ENCODE measurements around the gene GLB1L2. TPM values are rescaled to one million over a fixed set of nuclear protein-coding genes. Genes with fewer than 3 reads are reported as not detected.

GLB1L2 gene
- total and polyA plus RNA-seq, 2 of the 13 experiments (the other 11 are each of a cell fraction or from before 2014, with no cell fraction given), result 0.59 to 0.69 TPM

GRCh38 chr11:134374891-134375550, 43.2 kb downstream of the GLB1L2 start:
- FAIRE-seq (no peak), ATAC-seq (no peak), DNase-seq (ENCODE audit: low spot score) (no peak)
- H4K20me1 ChIP-seq (ENCODE audit: insufficient read depth, low read length), result no peaks in the 10 kb centered on the region
- no peaks in the 10 kb centered on the region for H3K4me1 ChIP-seq (ENCODE audit: insufficient read depth, low read length)
- no peak overlapping the region for H3K9ac ChIP-seq (ENCODE audit: insufficient read depth, low read depth, low read length)
- peaks cover 9 to 48% of the 10 kb centered on the region in 2 experiments; a peak in 3 of 5 replicates for H3K27me3 ChIP-seq (ENCODE audit: control insufficient read depth in 1 of 2, insufficient read depth in 2 of 2, low read length in 2 of 2)
- no peak overlapping the region for H2AFZ ChIP-seq (ENCODE audit: low read length)
- TF ChIP-seq ZNF10 (CRISPR knock-in tag; IDR thresholded peaks at IDR 0.05; ENCODE audit: borderline replicate concordance, low read depth) (no peak), PLRG1 (conservative IDR thresholded peaks at IDR 0.05) (no peak), GATA4 (IDR thresholded peaks at IDR 0.05; ENCODE audit: borderline replicate concordance, low read depth) (no peak), ZNF724P (CRISPR knock-in tag; IDR thresholded peaks at IDR 0.05; ENCODE audit: borderline replicate concordance) (no peak), CHD4 (IDR thresholded peaks at IDR 0.05; ENCODE audit: borderline replicate concordance, low read length) (no peak), ZNF572 (CRISPR knock-in tag; IDR thresholded peaks at IDR 0.05) (no peak)
- TF ChIP-seq, protein P1, sequence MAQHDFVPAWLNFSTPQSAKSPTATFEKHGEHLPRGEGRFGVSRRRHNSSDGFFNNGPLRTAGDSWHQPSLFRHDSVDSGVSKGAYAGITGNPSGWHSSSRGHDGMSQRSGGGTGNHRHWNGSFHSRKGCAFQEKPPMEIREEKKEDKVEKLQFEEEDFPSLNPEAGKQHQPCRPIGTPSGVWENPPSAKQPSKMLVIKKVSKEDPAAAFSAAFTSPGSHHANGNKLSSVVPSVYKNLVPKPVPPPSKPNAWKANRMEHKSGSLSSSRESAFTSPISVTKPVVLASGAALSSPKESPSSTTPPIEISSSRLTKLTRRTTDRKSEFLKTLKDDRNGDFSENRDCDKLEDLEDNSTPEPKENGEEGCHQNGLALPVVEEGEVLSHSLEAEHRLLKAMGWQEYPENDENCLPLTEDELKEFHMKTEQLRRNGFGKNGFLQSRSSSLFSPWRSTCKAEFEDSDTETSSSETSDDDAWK (CRISPR knock-in tag; IDR thresholded peaks at IDR 0.05), result no peak
- TF ChIP-seq, protein P2, sequence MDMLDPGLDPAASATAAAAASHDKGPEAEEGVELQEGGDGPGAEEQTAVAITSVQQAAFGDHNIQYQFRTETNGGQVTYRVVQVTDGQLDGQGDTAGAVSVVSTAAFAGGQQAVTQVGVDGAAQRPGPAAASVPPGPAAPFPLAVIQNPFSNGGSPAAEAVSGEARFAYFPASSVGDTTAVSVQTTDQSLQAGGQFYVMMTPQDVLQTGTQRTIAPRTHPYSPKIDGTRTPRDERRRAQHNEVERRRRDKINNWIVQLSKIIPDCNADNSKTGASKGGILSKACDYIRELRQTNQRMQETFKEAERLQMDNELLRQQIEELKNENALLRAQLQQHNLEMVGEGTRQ (IDR thresholded peaks at IDR 0.05; ENCODE audit: low read depth, low read length), result no peak
- TF ChIP-seq, protein P2 (CRISPR knock-in tag; IDR thresholded peaks at IDR 0.05; ENCODE audit: borderline replicate concordance), result no peak
- H3K4me3 ChIP-seq (replicated peaks in 1 of 3; ENCODE audit: insufficient read depth in 1 of 3, low read depth in 2 of 3, low read length in 3 of 3), result no peak overlapping the region
- no peak overlapping the region for H3K4me2 ChIP-seq (ENCODE audit: low read depth, low read length)
- intact Hi-C loops (cut with micrococcal nuclease; ENCODE audit: unreplicated experiment) (no loop called here), in situ Hi-C loops (cut with HindIII; ENCODE audit: extremely low pct_ligation_motif_present, low pct_unique_long_range_greater_than_20kb) (no loop called here)
- H3K9me3 ChIP-seq (ENCODE audit: low read length), result no peaks in the 10 kb centered on the region
- ChIA-PET POLR2A (no interaction called here), CTCF (ENCODE audit: low intra/inter-chr PET ratio, low total read pairs) (no interaction called here)
- no TSS peak for BruUV-seq (replicated peaks)
- H3K27ac ChIP-seq (ENCODE audit: extremely low read length, insufficient read depth, low read length), result no peak overlapping the region
- H3K79me2 ChIP-seq (ENCODE audit: insufficient read depth, low read length), result no peaks in the 10 kb centered on the region
- no peaks in the 10 kb centered on the region for H3K36me3 ChIP-seq (replicated peaks in 1 of 2; ENCODE audit: control insufficient read depth in 1 of 2, insufficient read depth in 2 of 2, low read length in 2 of 2)
- 7% methylated on average over 9 of the region's 16 CpGs for WGBS (ENCODE audit: low lambda C conversion rate)
